GM10248 (cell line): ENCODE data around the gene ZFR.
A peak's percentile ranks its signal among the peaks of the same experiment; 100 is the strongest.
"Not testable (repeated sequence)": the region's sequence is repeated elsewhere in the genome, so short reads cannot be mapped to it uniquely, and the experiment has no call there.

Experiments
- CTCF ChIA-PET: fragments of 300-600 bp; sonication (Branson Sonifier 250); formaldehyde crosslinking; extraction: SDS; loops from one replicate; lab custom pipeline; 2021; ENCODE audit warnings: antibody characterized with exemption; lab: Yijun Ruan, JAX
- POLR2A ChIA-PET: fragments of 350-650 bp; sonication (Branson Sonifier 250); formaldehyde crosslinking; extraction: SDS; loops from one replicate; lab custom pipeline; 2020; ENCODE audit warnings: antibody characterized with exemption; lab: Yijun Ruan, JAX
- DNase-seq: peaks from one replicate; pipeline ENCODE4 v3.0.0; 2012; ENCODE audit errors: extremely low spot score
- CTCF ChIP-seq: IDR thresholded peaks from 2 replicates; pipeline ENCODE4 v1.5.1; 2012; ENCODE audit warnings: mild to moderate bottlenecking, low read depth; ENCODE audit errors: extremely low read depth, missing control alignments, control extremely low read depth

The ZFR gene

GRCh38 chr5:32329395-32329834 lies 115.1 kb downstream of the ZFR start:
- peak; percentile 78 for TF ChIP-seq CTCF
- DNase-seq = peak; percentile 84
- ChIA-PET CTCF (interaction anchor here (0.6 to 8.9 kb wide), 47 partner anchors 9 to 260 kb away, joined by 3 to 204 read pairs (median 5); partner anchors contain the start of gene GOLPH3), POLR2A (interaction anchor here (1.2 kb wide), 1 partner anchor 276 kb away, joined by 11 read pairs; no protein-coding TSS in a partner anchor)

GRCh38 chr5:32326216-32326772 lies 118.2 kb downstream of the ZFR start:
- TF ChIP-seq CTCF = no peak
- ChIA-PET CTCF (interaction anchor here (8.9 kb wide), 1 partner anchor 93 kb away, joined by 204 read pairs; no protein-coding TSS in a partner anchor), POLR2A (no interaction called here)
- DNase-seq = no peak

- ChIA-PET POLR2A (interaction anchor here (0.7 kb wide), 1 partner anchor 149 kb away, joined by 7 read pairs; no protein-coding TSS in a partner anchor), CTCF (interaction anchor here (8.9 kb wide), 1 partner anchor 93 kb away, joined by 204 read pairs; no protein-coding TSS in a partner anchor)
- no peak for TF ChIP-seq CTCF
- no peak for DNase-seq
These were observed 118.9 kb downstream of the ZFR start for GRCh38 chr5:32325616-32326015.

- TF ChIP-seq CTCF = no peak
- DNase-seq = peak; percentile 49
- POLR2A ChIA-PET = interaction anchor here (0.7 kb wide), 1 partner anchor 149 kb away, joined by 7 read pairs; no protein-coding TSS in a partner anchor
- CTCF ChIA-PET = interaction anchor here (0.8 to 8.9 kb wide), 2 partner anchors 32 to 92 kb away, joined by 3 to 204 read pairs; no protein-coding TSS in a partner anchor
These were observed 119.5 kb downstream of the ZFR start for GRCh38 chr5:32325062-32325461.

- DNase-seq = no peak
- ChIA-PET CTCF (interaction anchor here (1.2 to 1.6 kb wide), 2 partner anchors 68 to 91 kb away, joined by 3 to 4 read pairs; no protein-coding TSS in a partner anchor), POLR2A (no interaction called here)
- TF ChIP-seq CTCF = no peak
These were observed 120.8 kb downstream of the ZFR start for GRCh38 chr5:32323741-32324140.

- DNase-seq = no peak
- CTCF ChIA-PET = interaction anchor here (1.2 to 1.6 kb wide), 2 partner anchors 67 to 91 kb away, joined by 3 to 4 read pairs; no protein-coding TSS in a partner anchor
- TF ChIP-seq CTCF = no peak
- POLR2A ChIA-PET = no interaction called here
These were observed 121.7 kb downstream of the ZFR start for GRCh38 chr5:32322882-32323281.

GRCh38 chr5:32321787-32322186 lies 122.8 kb downstream of the ZFR start:
- CTCF ChIA-PET = interaction anchor here (3.2 kb wide), 1 partner anchor 8 kb away, joined by 37 read pairs; no protein-coding TSS in a partner anchor
- DNase-seq, POLR2A ChIA-PET: not testable (repeated sequence)
